Dendritic cell treated with granulocyte-macrophage colony-stimulating factor and Interleukin-4, amounts not matched to agents 40 ng/mL and 50 ng/mL, for 4 days (primary cell): Measurements from ENCODE around the gene SLIT1.

Experiments
- H3K27ac Mint-ChIP-seq: one replicate; pipeline ENCODE4 v1.8.0; 2022; ENCODE audit warnings: mild to moderate bottlenecking, mixed read lengths
- H3K27me3 Mint-ChIP-seq: one replicate; pipeline ENCODE4 v1.8.0; 2022; ENCODE audit warnings: mild to moderate bottlenecking, mixed read lengths
- H3K36me3 Mint-ChIP-seq: one replicate; pipeline ENCODE4 v1.8.0; 2022; ENCODE audit warnings: low read depth, mixed read lengths
- H3K4me1 Mint-ChIP-seq: one replicate; pipeline ENCODE4 v1.8.0; 2022; ENCODE audit warnings: low read depth, mixed read lengths
- H3K4me3 Mint-ChIP-seq: one replicate; pipeline ENCODE4 v1.8.0; 2022; ENCODE audit warnings: mild to moderate bottlenecking, moderate library complexity, mixed read lengths
- H3K9me3 Mint-ChIP-seq: one replicate; pipeline ENCODE4 v1.8.0; 2022; ENCODE audit warnings: mixed read lengths
- intact Hi-C: fragments of 100-400 bp; cut with micrococcal nuclease; formaldehyde crosslinking; loops from one replicate; pipeline ENCODE4 v1.15.0; 2022

The SLIT1 gene

GRCh38 chr10:97078261-97078937, 107.4 kb downstream of the SLIT1 start:
- H3K27me3 Mint-ChIP-seq = peaks cover 27% of the 10 kb centered on the region
- H3K36me3 Mint-ChIP-seq = no peaks in the 10 kb centered on the region
- no peaks in the 10 kb centered on the region for H3K9me3 Mint-ChIP-seq
- no peaks in the 10 kb centered on the region for H3K4me1 Mint-ChIP-seq
- no peak overlapping the region for H3K4me3 Mint-ChIP-seq
- intact Hi-C loops = no loop called here
- no peak overlapping the region for H3K27ac Mint-ChIP-seq

- intact Hi-C loops = no loop called here
- H3K27ac Mint-ChIP-seq = no peak overlapping the region
- no peaks in the 10 kb centered on the region for H3K36me3 Mint-ChIP-seq
- no peak overlapping the region for H3K4me3 Mint-ChIP-seq
- H3K9me3 Mint-ChIP-seq = no peaks in the 10 kb centered on the region
- peaks cover 34% of the 10 kb centered on the region for H3K27me3 Mint-ChIP-seq
- no peaks in the 10 kb centered on the region for H3K4me1 Mint-ChIP-seq
Observed at GRCh38 chr10:97076781-97077180, 109.0 kb downstream of the SLIT1 start.

GRCh38 chr10:97075961-97076525, 109.7 kb downstream of the SLIT1 start:
- Mint-ChIP-seq H3K9me3 (no peaks in the 10 kb centered on the region), H3K27ac (no peak overlapping the region), H3K27me3 (peaks cover 38% of the 10 kb centered on the region), H3K36me3 (no peaks in the 10 kb centered on the region), H3K4me3 (no peak overlapping the region), H3K4me1 (no peaks in the 10 kb centered on the region)
- intact Hi-C loops = no loop called here

- Mint-ChIP-seq H3K27ac (no peak overlapping the region), H3K9me3 (no peaks in the 10 kb centered on the region), H3K4me1 (no peaks in the 10 kb centered on the region), H3K36me3 (no peaks in the 10 kb centered on the region), H3K4me3 (no peak overlapping the region), H3K27me3 (peaks cover 33% of the 10 kb centered on the region)
- intact Hi-C loops = no loop called here
Observed at GRCh38 chr10:97075421-97075820, 110.3 kb downstream of the SLIT1 start.

GRCh38 chr10:97074256-97075145, 111.3 kb downstream of the SLIT1 start:
- intact Hi-C loops = no loop called here
- Mint-ChIP-seq H3K27ac (no peak overlapping the region), H3K27me3 (peaks cover 29% of the 10 kb centered on the region), H3K4me1 (peaks cover 2% of the 10 kb centered on the region), H3K4me3 (no peak overlapping the region), H3K9me3 (peaks cover 8% of the 10 kb centered on the region), H3K36me3 (no peaks in the 10 kb centered on the region)

- H3K4me1 Mint-ChIP-seq = peaks cover 6% of the 10 kb centered on the region
- H3K27me3 Mint-ChIP-seq = peaks cover 30% of the 10 kb centered on the region
- no peak overlapping the region for H3K27ac Mint-ChIP-seq
- peaks cover 12% of the 10 kb centered on the region for H3K9me3 Mint-ChIP-seq
- intact Hi-C loops = loop anchor here (1.0 to 2.0 kb wide), 2 partner anchors 137 to 162 kb away; no protein-coding TSS in a partner anchor
- no peaks in the 10 kb centered on the region for H3K36me3 Mint-ChIP-seq
- H3K4me3 Mint-ChIP-seq = no peak overlapping the region
Observed at GRCh38 chr10:97072851-97073665, 112.7 kb downstream of the SLIT1 start.

GRCh38 chr10:97071496-97071895, 114.3 kb downstream of the SLIT1 start:
- H3K4me3 Mint-ChIP-seq = no peak overlapping the region
- intact Hi-C loops = no loop called here
- H3K9me3 Mint-ChIP-seq = peaks cover 12% of the 10 kb centered on the region
- H3K27me3 Mint-ChIP-seq = peaks cover 32% of the 10 kb centered on the region
- no peaks in the 10 kb centered on the region for H3K36me3 Mint-ChIP-seq
- H3K27ac Mint-ChIP-seq = no peak overlapping the region
- peaks cover 6% of the 10 kb centered on the region for H3K4me1 Mint-ChIP-seq

- Mint-ChIP-seq H3K4me3 (no peak overlapping the region), H3K27ac (no peak overlapping the region), H3K36me3 (no peaks in the 10 kb centered on the region), H3K9me3 (peaks cover 12% of the 10 kb centered on the region), H3K4me1 (peaks cover 6% of the 10 kb centered on the region), H3K27me3 (peaks cover 33% of the 10 kb centered on the region)
- intact Hi-C loops = no loop called here
Observed at GRCh38 chr10:97069576-97070362, 116.0 kb downstream of the SLIT1 start.

GRCh38 chr10:97069026-97069425, 116.7 kb downstream of the SLIT1 start:
- Mint-ChIP-seq H3K27me3 (peaks cover 32% of the 10 kb centered on the region), H3K4me3 (no peak overlapping the region), H3K36me3 (no peaks in the 10 kb centered on the region), H3K9me3 (peaks cover 12% of the 10 kb centered on the region), H3K4me1 (peaks cover 6% of the 10 kb centered on the region), H3K27ac (no peak overlapping the region)
- intact Hi-C loops = no loop called here

GRCh38 chr10:97067716-97068391, 117.9 kb downstream of the SLIT1 start:
- H3K27ac Mint-ChIP-seq = no peak overlapping the region
- peaks cover 24% of the 10 kb centered on the region for H3K27me3 Mint-ChIP-seq
- H3K4me3 Mint-ChIP-seq = no peak overlapping the region
- peaks cover 12% of the 10 kb centered on the region for H3K9me3 Mint-ChIP-seq
- no peaks in the 10 kb centered on the region for H3K36me3 Mint-ChIP-seq
- intact Hi-C loops = no loop called here
- peaks cover 6% of the 10 kb centered on the region for H3K4me1 Mint-ChIP-seq

- H3K4me1 Mint-ChIP-seq = peaks cover 6% of the 10 kb centered on the region
- no peaks in the 10 kb centered on the region for H3K36me3 Mint-ChIP-seq
- peaks cover 12% of the 10 kb centered on the region for H3K9me3 Mint-ChIP-seq
- H3K27ac Mint-ChIP-seq = no peak overlapping the region
- H3K27me3 Mint-ChIP-seq = peaks cover 20% of the 10 kb centered on the region
- intact Hi-C loops = no loop called here
- no peak overlapping the region for H3K4me3 Mint-ChIP-seq
Observed at GRCh38 chr10:97066877-97067555, 118.7 kb downstream of the SLIT1 start.
